ENCODE results near the gene LRRC43.
"Not testable (repeated sequence)": the region's sequence is repeated elsewhere in the genome, so short reads cannot be mapped to it uniquely, and the experiment has no call there.

The LRRC43 gene

DNA sequence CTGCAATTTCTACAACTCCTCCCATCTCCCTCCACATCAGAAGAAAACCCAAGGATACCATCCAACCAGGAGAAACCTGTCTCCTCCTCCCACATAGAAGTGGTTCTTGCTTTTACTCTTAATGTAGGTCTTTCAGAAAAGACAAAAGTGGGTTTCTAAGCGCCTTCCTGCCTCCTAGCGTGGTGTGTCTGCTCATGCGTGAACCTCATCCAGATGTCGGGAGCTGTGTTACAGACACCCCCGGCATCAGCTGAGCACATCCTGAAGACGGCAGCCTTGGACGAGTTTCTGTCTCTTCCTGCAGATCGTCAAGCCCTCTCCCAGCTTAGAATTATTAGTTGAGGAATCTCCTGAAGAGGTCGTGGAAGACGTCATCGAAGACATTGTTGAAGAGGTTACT lies 9.5 kb downstream of the LRRC43 start:
- no peak for DNase-seq (ENCODE audit: low spot score)

DNA sequence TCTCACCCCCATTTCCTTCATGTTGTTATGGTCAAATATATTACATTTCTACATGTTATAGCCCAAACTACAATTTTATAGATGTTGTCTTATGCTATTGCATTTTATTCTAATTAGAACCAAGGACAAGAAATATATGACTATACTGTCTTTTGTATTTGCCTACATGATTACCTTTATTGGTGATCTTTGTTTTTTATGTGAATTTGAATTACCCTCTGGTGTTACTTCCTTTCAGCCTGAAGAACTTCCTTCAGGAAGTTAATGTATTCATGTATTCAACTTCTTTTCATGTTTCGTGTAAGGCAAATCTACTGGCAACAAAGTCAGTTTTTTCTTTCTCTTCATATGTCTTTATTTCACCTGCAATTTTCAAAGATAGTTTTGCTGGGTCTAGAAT lies 11.9 kb downstream of the LRRC43 start:
- no peak for DNase-seq (ENCODE audit: low spot score)

DNA sequence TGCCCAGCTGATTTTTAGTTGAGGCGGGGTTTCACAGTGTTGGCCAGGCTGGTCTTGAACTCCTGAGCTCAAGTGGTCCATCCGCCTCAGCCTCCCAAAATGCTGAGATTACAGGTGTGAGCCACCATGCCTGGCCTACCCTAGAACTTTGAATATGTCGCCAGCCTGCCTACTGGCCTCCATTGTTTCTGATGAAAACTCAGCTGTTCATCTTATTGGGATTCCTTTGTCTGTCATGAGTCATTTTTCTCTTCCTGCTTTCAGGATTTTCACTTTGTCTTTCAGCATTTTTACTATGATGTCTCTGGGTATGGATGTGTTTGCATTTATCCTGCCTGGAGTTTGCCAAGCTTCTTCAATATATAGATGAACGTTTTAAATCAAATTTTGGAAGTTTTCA lies 12.5 kb downstream of the LRRC43 start:
- no peak for DNase-seq (ENCODE audit: low spot score)

DNA sequence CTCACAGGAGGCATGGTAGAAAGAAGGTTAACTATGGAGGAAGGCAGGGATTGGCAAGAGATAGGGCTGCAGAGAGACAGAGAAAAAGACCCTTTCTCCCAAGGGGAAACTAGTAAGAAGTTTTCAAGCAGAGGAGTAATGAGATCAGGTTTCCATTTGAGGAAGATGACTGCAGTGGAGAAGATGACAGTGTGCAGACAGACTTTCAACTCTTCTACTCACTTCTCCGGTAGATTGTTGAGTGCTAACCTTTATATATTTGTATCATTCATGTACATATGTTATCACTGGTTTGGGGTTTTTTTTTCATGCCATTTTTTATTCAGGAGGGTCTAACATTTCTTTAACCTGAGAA lies 14.7 kb downstream of the LRRC43 start:
- DNase-seq (ENCODE audit: low spot score) = no peak

DNA sequence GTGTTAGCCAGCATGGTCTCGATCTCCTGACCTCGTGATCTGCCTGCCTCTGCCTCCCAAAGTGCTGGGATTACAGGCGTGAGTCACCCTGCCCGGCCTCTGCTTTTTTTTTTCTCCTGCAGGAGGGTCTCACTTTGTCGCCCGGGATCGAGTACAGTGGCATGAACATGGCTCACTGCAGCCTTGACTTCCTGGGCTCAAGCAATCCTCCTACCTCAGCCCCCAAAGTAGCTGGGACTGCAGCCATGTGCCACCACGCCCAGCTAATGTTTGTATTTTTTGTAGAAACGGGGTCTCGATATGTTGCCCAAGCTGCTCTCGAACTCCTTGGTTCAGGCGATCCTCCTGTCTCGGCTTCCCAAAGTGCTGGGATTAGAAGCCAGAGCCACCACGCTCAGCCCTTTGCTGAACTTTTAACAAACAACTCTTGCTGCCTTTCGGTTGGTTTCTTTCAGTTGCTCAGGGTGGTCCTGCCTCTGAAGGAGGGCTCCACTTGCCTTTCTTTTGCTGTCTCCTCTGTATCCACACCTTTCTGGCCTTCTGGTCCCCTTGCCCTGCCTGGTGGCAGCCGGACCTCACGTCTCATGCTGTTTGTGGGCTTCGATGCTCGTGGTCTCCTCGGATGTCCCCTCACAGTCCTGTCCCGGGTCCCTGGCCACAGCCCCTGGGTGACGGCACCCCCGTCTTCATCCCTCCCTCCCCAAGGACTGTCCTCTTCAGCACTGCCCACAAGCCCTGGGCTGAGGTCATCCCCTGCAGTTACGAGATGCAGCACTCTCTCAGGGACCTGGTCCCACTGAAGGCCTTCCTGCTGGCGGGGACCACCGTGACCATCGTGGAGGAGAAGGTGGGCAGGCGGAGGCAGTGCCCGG lies 16.8 kb downstream of the LRRC43 start:
- no peak for DNase-seq (ENCODE audit: low spot score)

DNA sequence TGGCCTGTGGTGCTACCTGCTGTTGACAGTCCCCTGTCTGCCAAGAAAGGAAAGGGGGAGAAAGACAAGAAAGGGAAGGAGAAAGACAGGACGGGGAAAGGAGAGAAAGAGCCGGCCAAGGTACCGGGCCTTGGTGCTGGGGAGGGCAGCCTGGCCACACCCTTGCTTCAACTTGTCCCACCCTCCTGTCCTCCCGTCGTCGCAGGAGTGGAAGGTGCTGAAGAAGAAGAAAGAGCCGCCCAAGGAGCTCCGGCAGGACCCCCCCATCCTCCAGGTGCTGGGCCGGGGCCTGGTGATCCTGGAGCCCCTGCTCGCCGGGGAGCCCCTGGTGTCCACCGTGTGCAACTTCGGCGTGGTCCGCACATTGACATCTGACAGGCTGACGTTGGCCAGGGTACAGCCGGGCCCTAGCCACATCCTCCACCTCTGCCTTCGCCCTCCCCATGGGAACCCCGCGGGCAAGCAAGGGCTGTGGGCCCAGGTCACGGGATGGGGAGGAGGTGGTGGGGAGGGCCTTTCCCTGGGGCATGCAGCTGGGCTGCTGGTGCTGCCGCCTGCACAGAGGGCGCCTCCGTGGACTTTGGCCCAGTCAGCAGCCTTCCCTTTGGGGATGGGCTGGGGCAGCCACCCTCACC lies 17.7 kb downstream of the LRRC43 start:
- DNase-seq (ENCODE audit: low spot score) = no peak

DNA sequence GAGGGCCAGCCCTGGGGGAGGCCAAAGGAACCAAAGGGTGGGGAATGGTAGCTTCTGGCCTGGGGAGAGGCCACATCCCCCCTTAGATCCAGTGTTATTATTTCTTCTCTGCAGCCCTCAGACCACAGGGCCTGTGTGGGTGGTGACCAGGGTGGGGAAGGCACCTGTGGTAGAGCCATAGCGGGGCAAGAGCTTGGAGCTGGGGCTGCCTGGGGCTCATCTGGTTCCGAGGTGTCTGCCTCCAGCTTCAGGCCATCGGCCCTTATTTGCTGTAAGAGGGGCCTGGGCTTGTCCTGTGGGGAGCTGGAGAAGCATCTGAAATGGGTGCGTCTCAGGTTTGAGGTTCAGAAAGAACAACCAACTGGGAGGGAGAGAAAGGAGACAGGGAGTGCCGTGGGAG lies 18.5 kb downstream of the LRRC43 start:
- no peak for DNase-seq (ENCODE audit: low spot score)

DNA sequence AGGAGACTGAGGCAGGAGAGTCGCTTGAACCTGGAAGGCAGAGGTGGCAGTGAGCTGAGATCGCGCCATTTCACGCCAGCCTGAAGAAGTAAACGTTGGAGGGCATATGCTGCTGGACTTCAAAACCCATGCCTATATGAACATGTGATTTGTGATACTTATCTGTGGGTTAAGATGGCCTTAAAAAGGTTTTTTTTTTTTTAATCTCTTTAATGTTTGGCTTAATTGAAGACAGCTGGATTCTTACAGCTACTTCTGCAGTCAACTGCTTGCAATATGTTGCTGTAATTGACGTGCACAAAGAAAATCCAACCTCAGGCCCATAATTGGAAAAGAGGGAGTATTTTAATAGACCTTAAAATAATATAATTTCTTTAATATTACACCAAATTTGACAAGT lies 19.1 kb downstream of the LRRC43 start:
- DNase-seq (ENCODE audit: low spot score) = no peak

DNA sequence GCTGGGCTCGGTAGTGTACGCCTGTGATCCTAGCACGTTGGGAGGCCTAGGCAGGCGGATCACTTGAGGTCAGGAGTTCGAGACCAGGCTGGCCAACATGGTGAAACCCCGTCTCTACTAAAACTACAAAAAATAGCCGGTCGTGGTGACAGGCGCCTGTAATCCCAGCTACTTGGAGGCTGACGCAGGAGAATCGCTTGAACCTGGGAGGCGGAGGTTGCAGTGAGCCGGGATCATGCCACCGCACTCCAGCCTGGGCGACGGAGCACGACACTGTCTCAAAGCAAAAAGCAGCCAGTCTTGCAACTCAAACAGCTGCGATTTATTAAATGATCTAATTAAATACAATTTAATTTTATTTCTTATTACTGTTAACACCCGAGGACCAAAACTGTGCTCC lies 19.9 kb downstream of the LRRC43 start:
- not testable (repeated sequence) for DNase-seq (ENCODE audit: low spot score)

DNA sequence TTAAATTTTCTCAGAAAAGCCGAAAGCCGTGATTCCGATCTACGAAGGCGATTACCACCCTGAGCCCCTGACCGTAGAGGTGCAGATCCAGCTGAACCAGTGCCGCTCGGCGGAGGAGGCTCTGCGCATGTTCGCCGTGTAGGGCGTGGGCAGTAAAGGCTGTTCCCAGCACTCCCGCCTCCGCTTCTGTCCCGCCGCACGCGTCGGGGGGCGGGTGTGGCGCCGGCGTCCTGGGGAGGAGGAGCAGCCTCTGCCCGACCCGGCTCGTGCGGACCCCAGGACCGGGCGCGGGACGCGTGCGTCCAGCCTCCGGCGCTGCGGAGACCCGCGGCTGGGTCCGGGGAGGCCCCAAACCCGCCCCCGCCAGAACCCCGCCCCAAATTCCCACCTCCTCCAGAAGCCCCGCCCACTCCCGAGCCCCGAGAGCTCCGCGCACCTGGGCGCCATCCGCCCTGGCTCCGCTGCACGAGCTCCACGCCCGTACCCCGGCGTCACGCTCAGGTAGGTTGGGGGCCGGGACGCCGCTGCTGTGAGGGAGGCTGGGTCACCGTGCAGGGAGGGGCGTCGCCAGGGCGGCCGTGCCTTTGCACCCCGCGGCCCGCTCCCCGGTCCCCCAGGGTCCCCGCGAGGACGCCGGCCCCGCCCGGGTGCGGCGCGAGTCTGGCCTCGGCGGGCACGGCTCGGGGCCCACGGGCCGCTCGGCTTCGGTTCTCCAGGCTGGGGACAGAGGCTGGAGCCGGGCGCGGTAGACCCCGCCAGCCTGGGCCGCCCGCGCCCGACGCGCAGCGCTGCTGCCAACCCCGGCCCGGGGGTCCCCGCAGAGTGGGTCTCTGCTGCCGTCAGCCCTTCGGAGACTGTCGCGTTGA lies 20.6 kb downstream of the LRRC43 start, which contains the start of gene B3GNT4:
B3GNT4 (plus strand) TSS at position 409 of the 866 bp plus-strand sequence. CDS start 910 bp downstream, outside the sequence.
- DNase-seq (ENCODE audit: low spot score) = peak; percentile 83

DNA sequence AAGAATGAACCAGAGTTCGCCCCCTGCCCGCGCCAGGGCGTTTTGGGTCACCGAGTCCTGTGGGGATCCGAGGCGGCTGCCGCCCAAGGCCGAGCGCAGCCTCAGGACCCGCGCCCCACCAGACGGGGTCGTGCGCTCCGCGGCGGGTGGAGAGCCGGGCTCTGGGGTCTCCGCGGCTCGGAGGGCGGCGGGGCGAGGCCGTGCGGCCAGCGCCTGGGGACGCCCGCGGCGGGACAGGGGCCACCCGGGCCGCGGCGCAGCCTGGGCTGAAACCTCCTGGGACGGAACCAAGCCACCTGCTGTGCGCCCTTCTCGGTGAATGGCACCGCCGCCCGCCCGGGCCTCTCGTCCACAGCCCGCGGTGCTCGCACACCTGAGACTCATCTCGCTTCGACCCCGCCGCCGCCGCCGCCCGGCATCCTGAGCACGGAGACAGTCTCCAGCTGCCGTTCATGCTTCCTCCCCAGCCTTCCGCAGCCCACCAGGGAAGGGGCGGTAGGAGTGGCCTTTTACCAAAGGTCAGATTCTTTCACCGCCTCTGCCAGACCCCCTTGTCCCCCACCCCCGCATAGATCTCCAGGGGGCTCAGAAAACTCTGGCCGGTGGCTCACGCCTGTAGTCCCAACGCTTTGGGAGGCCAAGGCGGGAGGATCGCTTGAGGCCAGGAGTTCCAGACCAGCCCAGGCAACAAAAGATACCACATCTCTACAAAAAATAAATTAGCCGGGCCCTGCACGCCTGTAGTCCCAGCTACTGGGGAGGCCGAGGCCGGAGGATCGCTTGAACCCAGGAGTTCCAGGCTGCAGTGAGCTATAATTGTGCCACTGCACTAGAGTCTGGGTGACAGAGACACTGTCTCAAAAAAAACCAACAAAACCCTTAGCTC lies 21.5 kb downstream of the LRRC43 start:
- DNase-seq (ENCODE audit: low spot score) = no peak

DNA sequence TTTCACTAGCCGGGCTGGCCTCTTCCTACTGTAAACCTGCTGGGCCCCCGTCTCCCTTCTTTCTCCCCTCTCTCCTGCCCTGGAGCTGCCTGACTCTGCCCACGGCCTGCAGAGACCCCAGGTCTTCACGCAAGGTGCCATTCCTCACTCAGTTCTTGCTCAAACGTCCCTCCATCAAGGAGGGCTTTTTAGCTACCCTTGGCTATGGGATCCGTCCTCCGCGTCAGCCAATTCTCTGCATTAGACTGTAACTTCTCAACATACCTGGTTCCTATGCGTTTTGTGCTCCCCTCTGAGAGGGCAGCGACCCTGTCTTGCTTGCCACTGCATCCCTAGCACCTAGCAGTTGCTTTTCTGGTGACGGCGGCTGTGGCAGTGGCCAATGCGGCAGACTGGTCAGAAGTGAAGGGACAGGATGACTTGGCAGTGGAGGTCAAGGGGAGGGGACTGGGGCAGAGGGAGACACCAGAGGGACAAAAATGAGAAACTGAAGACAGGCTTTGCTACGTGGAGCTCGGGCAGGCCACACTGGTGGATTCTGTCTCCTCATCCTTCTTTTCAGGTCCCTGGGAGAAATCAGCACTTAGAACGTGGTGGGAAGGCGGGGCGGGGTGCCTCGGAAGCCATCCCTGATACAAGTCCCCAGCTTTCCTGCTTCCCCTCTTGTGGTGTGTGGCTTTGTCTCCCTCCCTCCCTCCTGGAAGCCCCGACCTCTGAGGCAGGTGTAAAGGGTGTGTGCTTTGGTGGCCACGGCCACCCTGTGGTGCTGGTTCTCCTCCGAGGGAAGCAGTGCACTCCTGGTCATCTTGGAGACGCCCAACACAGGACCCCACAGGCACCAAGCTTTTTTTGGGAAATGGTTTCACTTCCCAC lies 22.4 kb downstream of the LRRC43 start:
- no peak for DNase-seq (ENCODE audit: low spot score)

DNA sequence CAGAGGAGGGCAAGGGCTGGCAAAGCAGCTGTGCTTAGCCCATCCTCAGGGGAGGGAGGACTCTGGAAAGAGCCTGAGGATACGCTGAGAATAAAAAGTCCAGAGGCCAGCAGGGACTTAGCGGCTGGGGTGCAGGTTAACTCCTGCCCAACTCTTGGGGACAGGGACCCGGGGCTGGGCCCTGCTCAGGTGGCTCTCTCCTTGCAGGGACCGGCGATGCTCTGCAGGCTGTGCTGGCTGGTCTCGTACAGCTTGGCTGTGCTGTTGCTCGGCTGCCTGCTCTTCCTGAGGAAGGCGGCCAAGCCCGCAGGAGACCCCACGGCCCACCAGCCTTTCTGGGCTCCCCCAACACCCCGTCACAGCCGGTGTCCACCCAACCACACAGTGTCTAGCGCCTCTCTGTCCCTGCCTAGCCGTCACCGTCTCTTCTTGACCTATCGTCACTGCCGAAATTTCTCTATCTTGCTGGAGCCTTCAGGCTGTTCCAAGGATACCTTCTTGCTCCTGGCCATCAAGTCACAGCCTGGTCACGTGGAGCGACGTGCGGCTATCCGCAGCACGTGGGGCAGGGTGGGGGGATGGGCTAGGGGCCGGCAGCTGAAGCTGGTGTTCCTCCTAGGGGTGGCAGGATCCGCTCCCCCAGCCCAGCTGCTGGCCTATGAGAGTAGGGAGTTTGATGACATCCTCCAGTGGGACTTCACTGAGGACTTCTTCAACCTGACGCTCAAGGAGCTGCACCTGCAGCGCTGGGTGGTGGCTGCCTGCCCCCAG lies 23.4 kb downstream of the LRRC43 start:
- no peak for DNase-seq (ENCODE audit: low spot score)

DNA sequence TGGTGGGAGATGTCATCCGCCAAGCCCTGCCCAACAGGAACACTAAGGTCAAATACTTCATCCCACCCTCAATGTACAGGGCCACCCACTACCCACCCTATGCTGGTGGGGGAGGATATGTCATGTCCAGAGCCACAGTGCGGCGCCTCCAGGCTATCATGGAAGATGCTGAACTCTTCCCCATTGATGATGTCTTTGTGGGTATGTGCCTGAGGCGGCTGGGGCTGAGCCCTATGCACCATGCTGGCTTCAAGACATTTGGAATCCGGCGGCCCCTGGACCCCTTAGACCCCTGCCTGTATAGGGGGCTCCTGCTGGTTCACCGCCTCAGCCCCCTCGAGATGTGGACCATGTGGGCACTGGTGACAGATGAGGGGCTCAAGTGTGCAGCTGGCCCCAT lies 24.1 kb downstream of the LRRC43 start:
- DNase-seq (ENCODE audit: low spot score) = no peak

DNA sequence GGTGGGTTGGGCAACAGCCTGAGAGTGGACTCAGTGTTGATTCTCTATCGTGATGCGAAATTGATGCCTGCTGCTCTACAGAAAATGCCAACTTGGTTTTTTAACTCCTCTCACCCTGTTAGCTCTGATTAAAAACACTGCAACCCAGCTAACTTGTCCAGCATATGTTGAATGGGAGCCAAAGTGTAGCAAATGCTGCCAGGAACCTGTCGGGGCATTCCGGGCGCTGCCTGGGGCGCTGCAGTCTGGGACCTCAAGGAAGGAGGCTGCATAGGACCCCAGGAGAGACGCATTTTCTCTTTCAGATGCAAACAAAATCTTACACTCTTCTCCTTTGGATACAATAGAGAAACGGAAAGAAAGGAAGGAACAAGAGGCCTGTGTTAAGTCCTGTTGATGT lies 24.5 kb downstream of the LRRC43 start:
- no peak for DNase-seq (ENCODE audit: low spot score)

DNA sequence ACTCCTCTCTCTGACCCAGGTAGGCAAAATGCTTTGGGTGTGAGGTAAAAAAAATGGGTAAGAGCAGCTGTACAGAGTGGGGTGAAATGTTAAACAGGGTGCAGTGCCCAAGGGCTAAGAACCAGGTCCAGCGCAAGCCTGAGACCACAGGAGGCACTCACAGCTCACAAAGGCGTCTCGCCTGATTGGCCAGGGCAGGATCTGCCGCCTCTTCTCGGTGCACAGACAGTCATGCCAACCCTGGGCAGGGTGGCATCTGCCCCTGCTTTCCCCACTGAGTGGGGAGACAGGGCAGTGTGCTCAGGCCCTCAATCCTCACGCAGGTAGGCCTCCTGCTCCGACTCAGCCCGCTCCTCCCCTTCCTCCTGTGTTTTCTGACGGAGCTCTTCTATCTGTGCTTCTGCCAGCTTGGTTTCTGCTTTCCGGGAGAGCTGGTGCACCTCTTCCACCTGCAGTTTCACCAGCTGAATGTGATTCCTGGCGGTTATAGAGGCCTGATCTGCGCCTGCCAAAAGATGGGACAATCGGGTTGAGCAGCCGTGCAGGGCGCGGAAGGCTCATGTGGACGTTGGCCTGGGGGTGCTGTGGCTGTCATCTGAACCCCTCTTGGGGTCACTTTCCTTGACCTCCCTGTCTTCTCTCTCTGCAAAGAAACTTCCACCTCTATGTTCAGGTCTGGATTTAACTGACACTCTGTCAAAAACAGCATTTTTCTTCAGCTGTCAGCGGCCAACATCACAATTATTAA lies 25.3 kb downstream of the LRRC43 start:
- no peak for DNase-seq (ENCODE audit: low spot score)

DNA sequence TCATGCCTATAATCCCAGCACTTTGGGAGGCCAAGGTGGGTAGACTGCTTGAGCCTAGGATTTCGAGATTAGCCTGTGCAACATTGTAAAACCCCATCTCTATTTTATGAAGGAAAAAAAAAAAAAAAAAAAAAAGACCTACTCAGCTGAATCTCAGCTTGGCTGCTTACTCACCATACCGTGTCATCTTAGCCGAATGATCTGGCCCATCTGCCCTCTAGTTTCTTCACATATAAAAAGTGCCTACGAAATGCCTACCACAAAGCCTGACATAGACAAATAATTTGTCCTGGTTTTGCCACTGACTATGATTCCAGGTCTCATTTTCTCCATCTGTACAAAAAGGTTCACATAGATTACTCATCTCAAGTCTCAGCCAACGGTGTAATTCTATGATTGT lies 32.8 kb downstream of the LRRC43 start:
- DNase-seq (ENCODE audit: low spot score) = no peak

DNA sequence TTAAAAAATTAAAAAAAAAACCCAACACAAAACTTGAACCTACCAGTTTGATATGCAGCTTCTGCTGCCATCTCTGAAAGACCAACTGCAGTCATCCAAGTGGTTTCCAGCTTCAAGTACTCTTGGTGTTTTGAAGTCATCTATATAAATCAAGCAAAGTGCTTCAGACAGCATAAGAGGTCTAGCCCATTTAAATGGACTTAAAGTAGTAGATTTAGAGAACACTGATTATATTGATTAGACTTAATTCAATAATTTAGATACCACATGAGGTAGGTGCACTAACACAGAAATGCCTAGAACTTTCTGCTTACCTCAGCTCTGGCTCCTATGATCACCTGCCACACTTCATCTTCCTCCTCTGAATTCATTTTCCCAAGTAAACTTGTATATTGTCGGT lies 33.5 kb downstream of the LRRC43 start:
- no peak for DNase-seq (ENCODE audit: low spot score)

DNA sequence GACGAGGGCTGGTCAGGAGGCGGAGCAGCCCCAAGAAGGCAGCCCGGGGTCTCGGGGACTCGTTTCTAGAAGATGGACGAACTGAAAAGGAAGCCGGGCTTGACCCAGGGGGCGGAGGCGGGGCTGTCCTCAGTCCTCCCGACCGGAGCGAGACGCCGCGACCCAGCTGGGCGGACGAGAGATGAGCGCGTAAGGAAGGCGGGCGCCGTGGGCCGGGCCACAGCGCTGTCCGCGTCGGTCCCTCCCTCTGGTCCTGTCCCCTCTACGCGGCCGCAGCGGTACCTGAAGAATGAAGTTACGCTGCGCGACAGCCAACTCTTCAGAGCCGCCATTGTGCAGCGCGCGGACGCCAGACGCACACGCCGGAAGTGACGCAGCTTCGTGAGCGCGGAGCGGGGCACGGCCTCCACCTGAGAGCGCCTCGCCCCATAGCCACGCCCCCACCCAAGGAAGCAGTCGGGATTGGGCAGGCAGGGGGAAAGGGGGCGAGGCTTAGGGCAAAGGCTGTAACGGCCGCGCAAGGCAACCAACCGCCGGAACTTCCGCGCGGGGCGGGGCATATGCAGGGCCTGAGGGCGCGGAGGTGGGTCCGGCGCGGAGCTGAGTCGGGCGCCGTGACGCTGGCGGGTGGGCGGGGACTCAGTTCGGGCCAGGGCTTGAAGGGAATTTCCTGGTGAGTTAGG lies 42.9 kb downstream of the LRRC43 start, which contains the start of gene DIABLO:
DIABLO (minus strand) TSS at position 370 of the 683 bp plus-strand sequence; CDS start at position 332, 38 bp downstream.
- DNase-seq (ENCODE audit: low spot score) = peak; percentile 100

All from GM03348 (cell line).